ENCODE data around the gene PLEKHG2. TPM values are rescaled to one million over a fixed set of nuclear protein-coding genes. Genes with fewer than 3 reads are reported as not detected.

PLEKHG2 gene
- total RNA-seq, 1 experiment from 2014 or later, result 29.0 TPM

GRCh38 chr19:39400061-39400460 is 12.4 kb upstream of the PLEKHG2 start:
- Histone ChIP-seq H3K27me3 (ENCODE audit: insufficient read depth, low read length) (no peaks in the 10 kb centered on the region), H3K27ac (ENCODE audit: low read depth, low read length) (no peak overlapping the region), H2AFZ (ENCODE audit: low read depth, low read length, poor library complexity, severe bottlenecking) (no peak overlapping the region), H3K9me2 (ENCODE audit: insufficient read depth) (no peaks in the 10 kb centered on the region), H3K9ac (ENCODE audit: low read length) (no peak overlapping the region), H3K79me2 (ENCODE audit: insufficient read depth, low read length) (peaks cover under 1% of the 10 kb centered on the region; the same call in 1 of the 2 replicates), H3K4me2 (ENCODE audit: low read length) (peak overlapping the region; percentile 77; the same call in 1 of the 2 replicates), H3K4me1 (ENCODE audit: control insufficient read depth in 1 of 2, insufficient read depth in 2 of 2, low read length in 2 of 2) (peaks cover 45 to 82% of the 10 kb centered on the region in 2 experiments), H3K36me3 (ENCODE audit: control insufficient read depth in 1 of 2, insufficient read depth in 2 of 2, low read length in 2 of 2) (no peaks in the 10 kb centered on the region), H3K4me3 (replicated peaks in 1 of 2; ENCODE audit: low read depth in 1 of 2, low read length in 2 of 2) (no peak overlapping the region), H3K9me3 (ENCODE audit: control insufficient read depth in 1 of 2, insufficient read depth in 1 of 2, low read depth in 1 of 2, low read length in 2 of 2) (no peaks in the 10 kb centered on the region), H4K20me1 (ENCODE audit: insufficient read depth) (no peaks in the 10 kb centered on the region)
- no peak for DNase-seq (ENCODE audit: low read depth, low spot score)
- no peak for TF ChIP-seq CEBPB (IDR thresholded peaks at IDR 0.05; ENCODE audit: low read depth)
- no peak for TF ChIP-seq EZH2phosphoT487 (IDR thresholded peaks at IDR 0.05; ENCODE audit: borderline replicate concordance)
- TF ChIP-seq ZFX (IDR thresholded peaks at IDR 0.05), result no peak
- TF ChIP-seq YY1 (IDR thresholded peaks at IDR 0.05; ENCODE audit: extremely low read depth, insufficient replicate concordance, low read depth, low read length), result no peak
- no peak for TF ChIP-seq POLR2A (IDR thresholded peaks at IDR 0.05; ENCODE audit: borderline replicate concordance, extremely low read depth, insufficient read depth, insufficient read length)
- TF ChIP-seq POLR2AphosphoS5 (IDR thresholded peaks at IDR 0.05; ENCODE audit: low read depth, low read length), result no peak
- TF ChIP-seq ZNF274 (IDR thresholded peaks at IDR 0.05; ENCODE audit: low read depth, low read length), result no peak
- no peak for TF ChIP-seq RAD21 (IDR thresholded peaks at IDR 0.05; ENCODE audit: low read depth)
- TF ChIP-seq FOSL1 (IDR thresholded peaks at IDR 0.05; ENCODE audit: low read depth), result no peak
- no peak for TF ChIP-seq CTCF (IDR thresholded peaks at IDR 0.05 in 2 of 3, conservative IDR thresholded peaks at IDR 0.05 in 1 of 3; ENCODE audit: borderline replicate concordance in 1 of 3, insufficient read depth in 1 of 3, low read depth in 2 of 3, low read length in 2 of 3)
- TF ChIP-seq CBX3 (IDR thresholded peaks at IDR 0.05; ENCODE audit: low read depth), result no peak
- TF ChIP-seq EZH2 (IDR thresholded peaks at IDR 0.05), result no peak
- TF ChIP-seq TCF7L2 (IDR thresholded peaks at IDR 0.05; ENCODE audit: borderline replicate concordance, extremely low read depth, insufficient read depth, insufficient read length), result no peak
- TF ChIP-seq REST (IDR thresholded peaks at IDR 0.05; ENCODE audit: low read depth), result no peak
- no peak for TF ChIP-seq ATF3 (IDR thresholded peaks at IDR 0.05)
- no peak for TF ChIP-seq ZBTB33 (IDR thresholded peaks at IDR 0.05; ENCODE audit: extremely low read depth, insufficient replicate concordance, low read length)
- ChIA-PET RAD21 (ENCODE audit: low non-redundant PET in 1 of 2, low total read pairs in 2 of 2, uncharacterized antibody in 2 of 2, unreplicated experiment in 2 of 2) (no interaction called here), CTCF (no interaction called here), POLR2A (interaction anchor here (1.9 to 3.8 kb wide), 3 partner anchors 9 to 35 kb away, joined by 4 to 35 read pairs (median 26); partner anchors contain the start of genes MED29, PAF1 and RPS16)
- ATAC-seq, result no peak
- intact Hi-C loops (cut with micrococcal nuclease), result no loop called here
- no TSS peak for BruUV-seq (replicated peaks)
